ENCODE data around the gene CDK7.
"Not testable (repeated sequence)": the region's sequence is repeated elsewhere in the genome, so short reads cannot be mapped to it uniquely, and the experiment has no call there.

Gene CDK7

DNA sequence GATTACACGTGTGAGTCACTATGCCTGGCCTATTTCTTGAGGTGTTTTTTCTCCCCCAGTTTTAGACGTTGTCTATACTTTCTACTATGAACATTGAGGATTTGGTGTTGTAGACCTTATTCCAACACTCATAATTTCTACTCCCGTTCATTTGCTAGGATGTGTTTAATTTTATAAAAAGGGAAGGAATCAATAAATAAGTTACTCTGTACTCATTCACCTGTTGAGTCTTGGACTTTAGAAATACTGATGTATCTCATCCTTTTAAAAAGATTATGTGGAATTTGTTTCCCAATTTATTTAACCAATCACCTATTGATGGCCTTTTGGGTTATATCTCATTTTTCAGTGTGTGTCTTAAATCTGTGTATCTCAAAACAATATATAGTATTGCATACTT is 3.2 kb downstream of the CDK7 start:
- no peak for DNase-seq

DNA sequence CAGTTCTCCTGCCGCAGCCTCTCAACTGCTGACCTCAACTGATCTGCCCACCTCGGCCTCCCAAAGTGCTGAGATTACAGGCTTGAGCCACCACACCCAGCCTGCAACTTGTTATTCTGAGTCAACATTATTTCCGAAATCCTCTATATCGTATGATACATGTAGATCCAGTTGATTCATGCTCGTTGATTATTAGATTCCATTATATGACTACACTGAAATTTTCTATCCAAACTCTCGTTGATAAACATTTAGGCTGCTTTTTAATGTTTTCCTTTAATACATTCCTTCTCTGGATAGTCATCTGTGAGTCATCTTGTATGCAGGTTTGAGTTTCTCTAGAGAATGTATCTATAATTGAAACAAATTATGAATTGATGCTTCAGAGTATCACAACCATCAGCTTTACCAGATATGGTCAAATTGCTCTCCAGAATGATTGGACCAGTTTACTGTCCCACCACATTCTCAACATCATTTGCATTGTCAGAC is 4.1 kb downstream of the CDK7 start:
- no peak for DNase-seq

DNA sequence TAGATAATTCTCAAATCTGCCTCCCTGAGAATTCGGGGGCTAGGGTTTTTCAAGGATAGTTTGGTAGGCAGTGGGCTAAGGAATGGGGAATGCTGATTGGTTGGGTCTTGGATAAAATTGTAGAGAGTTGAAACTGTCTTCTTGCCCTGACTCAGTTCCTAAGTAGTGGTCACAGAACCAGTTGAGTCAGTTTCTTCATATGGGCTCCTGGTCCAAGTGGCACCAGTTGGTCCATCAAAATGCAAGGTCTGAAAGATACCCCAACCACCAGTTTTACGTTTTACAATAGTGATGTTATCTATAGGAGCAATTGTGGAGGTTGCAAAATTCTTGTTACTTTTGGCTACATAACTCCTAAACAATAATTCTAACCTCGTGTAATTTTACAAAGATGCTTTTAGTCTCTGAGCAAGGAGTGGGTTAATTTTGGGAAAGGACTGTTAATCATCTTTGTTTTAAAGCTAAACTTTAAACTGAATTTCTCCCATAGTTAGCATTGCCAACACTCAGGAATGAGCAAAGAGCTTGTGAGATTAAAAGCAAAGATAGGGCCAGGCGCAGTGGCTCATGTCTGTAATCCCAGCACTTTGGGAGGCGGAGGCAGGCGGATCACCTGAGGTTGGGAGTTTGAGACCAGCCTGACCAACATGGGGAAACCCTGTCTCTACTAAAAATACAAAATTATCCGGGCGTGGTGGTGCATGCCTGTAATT is 7.7 kb downstream of the CDK7 start:
- no peak for DNase-seq

DNA sequence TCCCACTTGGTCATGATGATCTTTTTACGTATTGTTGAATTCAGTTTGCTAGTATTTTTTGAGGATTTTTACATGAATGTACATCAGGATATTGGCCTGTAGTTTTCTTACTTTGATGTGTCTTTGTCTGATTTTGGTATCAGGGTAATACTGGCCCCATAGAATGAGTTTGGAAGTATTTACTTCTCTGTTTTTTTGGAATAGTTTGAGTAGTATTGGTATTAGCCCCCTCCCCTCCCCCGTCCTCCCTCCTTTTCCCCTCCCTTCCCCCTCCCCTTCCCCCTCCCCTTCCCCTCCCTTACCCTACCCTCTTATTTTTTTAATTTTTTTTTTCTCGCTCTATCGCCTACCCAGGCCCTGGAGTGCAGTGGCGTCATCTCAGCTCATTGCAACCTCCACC is 10.3 kb downstream of the CDK7 start:
- DNase-seq, result no peak

DNA sequence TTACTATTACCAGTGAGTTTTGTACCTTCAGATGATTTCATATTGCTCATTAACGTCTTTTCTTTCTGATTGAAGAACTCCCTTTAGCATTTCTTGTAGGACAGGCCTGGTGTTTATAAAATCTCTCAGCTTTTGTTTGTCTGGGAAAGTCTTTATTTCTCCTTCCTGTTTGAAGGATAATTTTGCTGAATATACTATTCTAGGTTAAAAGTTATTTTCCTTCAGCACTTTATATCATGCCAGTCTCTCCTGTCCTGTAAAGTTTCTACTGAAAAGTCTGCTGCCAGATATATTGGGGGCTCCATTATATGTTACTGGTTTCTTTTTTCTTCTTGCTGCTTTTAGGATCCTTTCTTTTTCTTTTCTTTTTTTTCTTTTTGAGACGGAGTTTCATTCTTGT is 13.3 kb downstream of the CDK7 start:
- no peak for DNase-seq

DNA sequence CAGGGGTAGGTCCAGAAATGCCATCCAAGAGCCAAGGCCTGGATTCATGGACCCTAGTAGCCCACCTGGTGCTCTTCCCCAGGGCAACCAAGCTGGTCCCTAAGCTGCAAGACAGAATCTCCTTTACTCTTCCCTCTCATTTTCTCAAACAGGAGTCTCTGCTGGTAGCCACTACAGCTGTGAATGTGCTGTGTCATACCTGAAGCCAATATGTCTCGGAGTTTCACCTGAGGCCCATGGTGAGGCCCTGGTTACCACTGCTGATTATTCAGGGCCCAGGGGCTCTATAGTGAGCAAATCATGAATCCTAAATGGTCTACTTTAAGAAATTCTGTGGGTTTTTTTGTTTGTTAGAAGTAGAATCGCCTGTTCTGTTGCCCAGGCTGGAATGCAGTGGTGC is 15.9 kb downstream of the CDK7 start:
- DNase-seq, result no peak

DNA sequence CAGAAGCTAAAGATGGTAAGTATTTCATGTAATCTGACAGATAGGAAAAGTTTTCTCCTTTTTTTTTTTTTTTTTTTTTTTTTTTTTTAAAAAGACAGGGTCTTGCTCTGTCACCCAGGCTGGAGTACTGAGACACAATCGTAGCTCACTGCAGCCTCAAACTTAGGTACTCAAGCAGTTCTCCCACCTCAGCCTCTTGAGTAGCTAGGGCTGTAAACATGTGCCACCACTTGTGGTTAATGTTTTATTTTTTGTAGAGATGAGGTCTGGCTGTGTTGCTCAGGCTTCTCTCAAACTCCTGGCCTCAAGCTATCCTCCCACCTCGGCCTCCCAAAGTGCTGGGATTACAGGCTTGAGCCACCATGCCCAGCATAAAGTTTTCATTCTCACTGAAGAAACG is 17.8 kb downstream of the CDK7 start:
- no peak for DNase-seq

DNA sequence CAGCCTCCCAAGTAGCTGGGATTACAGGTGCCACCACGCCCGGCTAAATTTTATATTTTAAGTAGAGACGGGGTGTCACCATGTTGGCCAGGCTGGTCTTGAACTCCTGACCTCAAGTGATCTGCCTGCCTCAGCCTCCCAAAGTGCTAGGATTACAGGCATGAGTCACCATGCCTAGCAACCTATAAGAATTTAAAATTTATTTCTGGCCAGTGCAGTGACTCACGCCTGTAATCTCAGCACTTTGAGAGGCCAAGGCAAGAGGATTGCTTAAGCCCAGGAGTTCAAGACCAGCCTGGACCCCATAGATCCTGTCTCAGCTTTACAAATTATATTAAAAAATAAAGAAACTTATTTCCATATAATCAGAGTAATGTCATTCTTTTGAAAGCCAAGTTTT is 21.3 kb downstream of the CDK7 start:
- DNase-seq, result not testable (repeated sequence)

DNA sequence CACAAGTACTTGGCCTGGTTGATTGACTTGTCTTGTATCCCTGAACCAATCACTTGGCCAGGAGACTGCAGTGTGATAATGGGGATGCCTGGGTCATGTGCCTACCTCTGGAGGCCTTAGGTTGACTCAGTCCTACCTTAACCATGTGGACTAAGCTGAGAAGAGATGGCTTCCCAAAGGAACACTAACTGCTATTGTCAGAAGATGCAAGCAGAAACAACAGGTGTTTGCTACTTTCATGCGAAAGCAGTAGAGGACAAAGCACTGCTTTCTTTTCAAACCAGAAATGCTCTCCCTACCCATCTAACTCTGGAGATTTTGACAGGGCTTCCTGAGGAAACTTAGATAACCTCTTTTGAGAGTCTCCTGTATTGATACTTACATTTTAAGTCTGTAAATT is 22.9 kb downstream of the CDK7 start:
- no peak for DNase-seq

DNA sequence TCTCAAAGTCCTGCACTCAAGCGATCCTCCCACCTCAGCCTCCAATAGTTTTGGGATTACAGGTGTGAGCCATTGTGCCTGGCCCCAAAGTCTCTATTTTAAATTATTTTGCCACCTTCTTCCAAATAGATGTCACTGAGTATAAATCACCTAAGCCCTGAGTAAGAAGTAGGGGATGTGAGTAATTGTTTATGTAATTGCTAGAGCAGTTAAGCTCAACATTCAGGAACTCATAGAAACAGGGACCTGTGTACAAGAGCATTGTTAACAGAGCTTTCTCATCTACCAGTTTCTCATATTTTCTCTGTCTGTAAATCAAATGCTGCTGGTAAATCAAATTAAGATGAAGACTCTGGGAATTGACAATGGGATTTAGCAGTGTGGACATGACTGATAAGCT is 26.3 kb downstream of the CDK7 start:
- DNase-seq, result no peak

DNA sequence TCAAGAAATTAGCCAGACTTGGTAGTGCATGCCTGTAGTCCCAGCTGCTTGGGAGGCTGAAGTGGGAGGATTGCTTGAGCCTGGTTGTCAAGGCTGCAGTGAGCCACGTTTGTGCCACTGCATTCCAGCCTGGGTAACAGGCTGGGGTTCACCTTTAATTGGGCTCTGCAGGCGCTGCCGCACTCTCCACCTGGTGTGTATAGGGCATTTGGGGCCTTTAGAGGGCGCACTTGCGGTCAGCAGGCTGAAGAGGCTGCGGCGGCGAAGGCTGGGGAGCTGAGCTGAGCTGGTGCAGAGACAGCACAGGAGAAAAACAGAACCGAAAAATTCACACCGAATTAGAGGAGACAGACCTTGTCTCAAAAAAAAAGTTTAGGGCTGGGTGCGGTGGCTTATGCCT is 31.2 kb downstream of the CDK7 start:
- DNase-seq, result peak; percentile 47

DNA sequence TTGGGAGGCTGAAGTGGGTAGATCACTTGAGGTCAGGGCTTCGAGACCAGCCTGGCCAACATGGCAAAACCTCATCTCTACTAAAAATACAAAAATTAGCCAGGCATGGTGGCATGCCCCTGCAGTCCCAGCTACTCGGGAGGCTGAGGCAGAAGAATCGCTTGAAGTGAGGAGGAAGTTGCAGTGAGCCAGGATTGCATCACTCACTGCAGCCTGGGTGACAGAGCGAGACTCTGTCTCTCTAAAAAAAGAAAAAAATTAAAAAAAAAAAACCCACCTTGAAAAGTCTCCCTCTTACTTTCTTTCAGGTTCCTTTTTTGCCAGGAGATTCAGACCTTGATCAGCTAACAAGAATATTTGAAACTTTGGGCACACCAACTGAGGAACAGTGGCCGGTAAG is 34.2 kb downstream of the CDK7 start:
- no peak for DNase-seq

DNA sequence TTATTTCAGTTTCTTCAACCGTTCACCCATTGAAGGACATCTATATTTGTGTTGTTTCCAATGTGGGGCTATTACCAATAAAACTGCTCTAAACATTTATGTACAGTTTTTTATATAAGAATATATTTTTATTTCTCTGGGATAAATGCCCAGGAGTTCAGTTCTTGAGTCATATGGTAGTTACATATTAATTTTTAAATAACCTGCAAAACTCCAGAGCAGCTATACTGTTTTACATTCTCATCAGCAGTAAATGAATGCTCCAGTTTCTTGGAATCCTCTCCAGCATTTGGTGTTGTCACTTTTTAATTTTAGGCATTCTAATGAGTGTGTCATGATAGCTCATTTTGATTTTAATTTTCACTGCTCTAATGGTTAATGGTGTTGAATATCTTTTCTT is 36.2 kb downstream of the CDK7 start:
- no peak for DNase-seq

DNA sequence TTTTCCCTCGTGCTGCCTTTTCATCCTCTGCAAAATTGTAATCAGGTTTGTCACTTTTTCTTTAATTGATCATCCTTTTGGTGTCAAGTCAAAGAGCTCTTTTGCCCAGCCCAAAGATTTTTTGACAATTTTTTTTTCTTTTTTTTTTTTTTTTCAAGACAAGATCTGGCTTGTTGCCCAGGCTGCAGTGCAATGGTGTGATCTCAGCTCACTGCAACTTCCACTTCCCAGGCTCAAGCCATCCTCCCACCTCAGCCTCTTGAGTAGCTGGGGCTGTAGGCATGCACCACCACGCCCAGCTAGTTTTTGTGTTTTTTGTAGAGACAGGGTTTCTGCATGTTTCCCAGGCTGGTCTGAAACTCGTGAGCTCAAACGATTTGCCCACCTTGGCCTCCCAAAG is 36.7 kb downstream of the CDK7 start:
- DNase-seq, result peak; percentile 41

DNA sequence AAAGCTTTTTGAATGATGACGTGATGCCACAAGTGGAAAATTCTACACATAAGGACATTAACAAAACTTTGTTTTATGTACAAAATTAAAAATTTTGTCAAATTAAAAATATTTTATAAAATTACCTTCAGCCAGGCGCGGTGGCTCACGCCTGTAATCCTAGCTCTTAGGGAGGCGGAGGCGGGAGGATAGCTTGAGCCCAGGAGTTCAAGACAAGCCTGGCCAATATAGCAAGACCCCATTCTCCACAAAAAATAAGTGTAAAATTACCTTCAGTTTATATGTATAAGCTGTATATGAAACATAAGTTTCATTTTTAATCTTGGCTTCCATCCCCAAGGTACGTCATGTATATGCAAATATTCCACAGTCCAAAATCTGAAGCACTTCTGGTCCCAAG is 40.9 kb downstream of the CDK7 start:
- DNase-seq, result no peak

DNA sequence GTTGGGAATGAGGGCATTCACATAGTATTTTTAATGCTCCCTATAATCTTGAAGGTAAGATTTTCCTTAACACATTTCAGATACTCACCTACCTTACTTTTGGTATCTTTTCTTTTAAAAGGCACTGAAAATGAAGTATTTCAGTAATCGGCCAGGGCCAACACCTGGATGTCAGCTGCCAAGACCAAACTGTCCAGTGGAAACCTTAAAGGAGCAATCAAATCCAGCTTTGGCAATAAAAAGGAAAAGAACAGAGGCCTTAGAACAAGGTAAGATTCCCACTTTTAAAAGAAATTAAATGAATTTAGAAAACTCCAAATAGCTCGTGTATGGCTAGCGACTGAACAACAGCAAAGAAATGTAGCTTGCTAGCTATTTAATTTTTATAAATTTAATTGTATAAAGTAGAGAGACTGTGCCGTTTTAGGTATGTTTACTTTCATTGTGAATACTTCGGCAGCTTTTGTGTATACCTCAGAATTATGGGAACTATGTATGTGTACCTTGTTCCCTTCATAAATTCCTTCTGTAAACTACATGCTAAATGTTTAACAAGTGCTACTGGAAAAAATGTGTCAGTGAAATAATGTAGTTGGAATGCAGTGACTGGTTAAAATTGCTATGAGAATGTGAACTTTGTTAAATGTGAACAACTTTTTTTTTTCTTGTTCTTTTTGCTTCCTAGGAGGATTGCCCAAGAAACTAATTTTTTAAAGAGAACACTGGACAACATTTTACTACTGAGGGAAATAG is 41.9 kb downstream of the CDK7 start:
- no peak for DNase-seq

DNA sequence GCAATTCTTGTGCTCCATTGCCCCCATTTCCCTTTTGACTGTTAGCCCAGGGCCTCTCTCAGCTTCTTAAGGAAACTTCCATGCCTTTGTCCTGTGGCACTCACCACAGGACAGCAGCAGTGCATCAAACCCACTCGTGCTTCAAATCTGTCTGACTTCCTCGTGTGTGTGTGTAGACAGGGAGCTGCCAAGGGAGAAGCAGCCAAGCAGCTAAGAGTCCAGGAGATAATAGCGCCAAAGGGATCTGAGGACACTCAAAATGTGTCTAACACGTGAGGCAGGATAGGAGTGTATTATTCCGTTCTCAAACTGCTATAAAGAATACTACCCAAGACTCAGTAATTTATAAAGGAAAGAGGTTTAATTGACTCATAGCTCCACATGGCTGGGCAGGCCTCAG is 44.8 kb downstream of the CDK7 start:
- no peak for DNase-seq

DNA sequence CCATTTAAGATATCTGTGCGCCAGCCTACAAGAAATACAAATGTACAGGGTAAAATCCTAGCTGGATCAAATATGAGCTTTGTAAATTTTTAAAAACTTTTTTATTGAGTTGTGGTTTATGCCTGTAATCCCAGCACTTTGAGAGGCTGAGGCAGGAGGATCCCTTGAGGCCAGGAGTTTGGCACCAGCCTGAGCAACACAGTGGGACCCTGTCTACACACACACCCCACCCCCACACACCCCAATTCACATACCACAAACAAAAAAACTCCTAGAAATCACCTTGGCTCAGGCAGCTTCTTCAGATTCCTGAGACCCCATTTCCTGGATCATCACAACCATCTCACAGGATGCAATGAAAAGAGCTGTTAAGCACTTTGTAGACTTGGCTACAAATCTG is 46.4 kb downstream of the CDK7 start:
- no peak for DNase-seq

DNA sequence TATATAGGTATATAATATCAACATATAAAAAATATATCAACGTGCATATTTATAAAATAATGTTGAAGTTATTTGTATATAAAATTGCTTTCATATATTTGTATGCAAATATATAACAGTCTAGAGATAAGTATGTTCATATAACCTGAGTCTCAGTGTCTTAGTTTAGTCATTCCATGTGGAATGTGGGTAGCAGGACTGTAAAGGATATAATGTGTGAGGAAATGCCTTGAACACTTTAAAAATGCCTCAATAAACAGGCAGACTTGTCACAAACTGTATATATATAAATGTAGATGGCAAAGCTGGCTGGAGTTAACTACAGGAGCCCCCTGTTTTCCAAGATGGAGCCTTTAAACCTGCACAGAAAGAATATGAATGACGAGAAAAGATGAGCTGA is 49.5 kb downstream of the CDK7 start:
- DNase-seq, result no peak

DNA sequence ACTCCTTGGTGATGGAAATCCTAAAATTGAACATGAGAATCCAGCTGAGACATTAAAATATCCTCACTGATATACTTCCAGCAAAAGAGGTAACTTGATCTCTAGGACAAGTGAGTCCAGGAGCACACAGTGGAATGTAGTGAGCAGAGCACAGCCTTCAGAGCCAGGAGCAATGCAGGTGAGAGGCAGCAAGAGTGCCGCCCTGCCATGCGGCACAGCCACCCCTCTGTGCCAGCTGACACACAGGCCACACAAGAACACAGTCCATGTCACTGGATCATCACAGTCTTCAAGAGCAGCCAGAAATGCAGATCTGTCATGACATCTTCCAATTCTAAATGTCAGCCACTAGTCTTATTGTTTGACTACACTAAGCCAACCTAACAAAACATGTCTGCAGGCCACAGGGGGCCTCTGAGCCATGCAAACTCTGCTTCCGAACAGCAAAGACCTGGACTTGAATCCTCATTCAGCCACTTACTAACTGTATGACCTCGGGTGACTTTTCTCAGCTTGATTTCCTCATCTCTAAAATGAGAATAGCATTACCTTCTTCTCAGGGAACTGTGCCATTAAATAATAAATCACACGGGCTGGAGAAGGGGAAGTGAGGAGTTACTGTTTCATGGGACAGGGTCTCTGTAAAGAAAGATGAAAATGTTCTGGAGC is 50.9 kb downstream of the CDK7 start:
- no peak for DNase-seq

DNA sequence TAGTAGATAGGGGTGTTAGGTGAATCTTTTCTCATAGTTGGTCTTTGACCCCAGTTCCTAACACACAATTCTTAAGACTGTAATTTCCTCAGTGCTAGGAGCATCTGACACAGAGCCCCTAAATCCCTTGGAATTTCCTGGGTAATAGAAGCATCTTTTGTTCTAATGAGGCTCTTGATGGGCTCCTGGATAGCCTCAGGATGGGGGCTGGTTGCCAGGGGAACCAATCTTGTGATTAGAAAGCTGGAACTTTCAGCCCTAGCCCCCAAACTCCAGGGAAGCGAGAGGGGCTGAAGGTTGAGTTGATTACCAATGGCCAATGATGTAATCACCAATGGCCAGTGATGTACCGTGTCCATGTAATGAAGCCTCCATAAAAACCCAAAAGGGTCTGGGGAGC is 53.4 kb downstream of the CDK7 start:
- no peak for DNase-seq

DNA sequence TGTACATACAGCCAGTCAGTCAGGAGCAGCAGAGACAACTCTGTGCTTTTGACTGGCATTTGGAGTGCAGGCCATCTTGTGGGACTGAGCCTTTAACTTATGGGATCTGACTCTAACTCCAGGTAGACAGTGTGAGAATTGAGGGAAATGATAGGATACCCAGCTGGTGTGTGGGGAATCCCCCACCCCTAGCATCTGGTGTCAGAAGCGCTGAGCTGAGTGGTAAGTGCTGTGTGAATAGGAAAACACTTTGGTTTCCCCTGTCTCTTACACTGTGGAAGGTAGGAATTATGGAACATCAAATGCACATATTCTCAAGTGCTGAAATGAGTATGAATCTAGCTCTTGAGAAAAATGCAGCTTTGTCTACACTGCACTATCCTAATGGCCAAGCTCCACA is 54.0 kb downstream of the CDK7 start:
- no peak for DNase-seq

DNA sequence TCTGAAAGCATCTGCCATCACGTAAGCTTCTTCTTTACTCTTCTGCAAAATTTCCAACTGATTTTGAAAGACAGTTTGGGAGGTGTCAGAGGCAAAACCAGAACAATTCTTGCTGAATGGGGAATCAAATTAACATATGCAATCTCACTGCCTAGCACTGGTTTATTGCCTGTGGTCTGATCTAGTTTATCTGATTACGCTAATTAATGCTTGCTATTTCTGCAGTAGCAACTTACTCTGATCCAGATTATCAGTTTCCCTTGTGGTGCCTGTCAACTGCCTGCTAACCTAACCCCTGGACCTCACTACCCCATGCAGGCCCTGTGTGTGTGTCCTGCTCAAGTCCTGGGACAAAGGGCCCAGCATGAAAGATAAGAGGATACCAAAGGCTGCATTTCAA is 57.6 kb downstream of the CDK7 start:
- DNase-seq, result no peak

DNA sequence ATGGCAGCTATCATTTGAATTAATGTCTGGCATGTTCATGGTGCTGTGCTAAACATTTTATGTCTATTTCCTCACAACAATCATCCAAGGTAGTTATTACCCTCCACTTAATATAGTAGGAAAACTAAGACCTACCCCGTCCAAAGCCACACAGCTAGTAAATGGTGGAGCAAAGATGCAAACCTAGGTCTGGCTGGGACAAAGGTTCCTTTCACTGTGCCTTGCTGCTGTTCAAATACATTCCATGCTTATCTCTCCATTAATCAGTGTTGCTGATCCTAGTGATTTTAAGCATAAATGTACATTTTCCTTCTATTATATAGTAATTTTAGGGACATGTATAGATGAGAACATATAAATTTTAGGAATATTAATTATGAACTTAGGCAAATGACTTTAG is 59.2 kb downstream of the CDK7 start:
- DNase-seq, result no peak
